GM18507 (cell line): Measurements from ENCODE around the gene ASB15.

Source experiments
- DNase-seq: peaks from one replicate; pipeline ENCODE4 v3.0.0; 2011; ENCODE audit warnings: low read depth; ENCODE audit not compliant: insufficient read length; ENCODE audit errors: extremely low spot score
- FAIRE-seq: peaks from 2 replicates; lab custom pipeline; 2011; peaks lifted over from hg19 to GRCh38; lab: Jason Lieb, UNC

The ASB15 gene

DNA sequence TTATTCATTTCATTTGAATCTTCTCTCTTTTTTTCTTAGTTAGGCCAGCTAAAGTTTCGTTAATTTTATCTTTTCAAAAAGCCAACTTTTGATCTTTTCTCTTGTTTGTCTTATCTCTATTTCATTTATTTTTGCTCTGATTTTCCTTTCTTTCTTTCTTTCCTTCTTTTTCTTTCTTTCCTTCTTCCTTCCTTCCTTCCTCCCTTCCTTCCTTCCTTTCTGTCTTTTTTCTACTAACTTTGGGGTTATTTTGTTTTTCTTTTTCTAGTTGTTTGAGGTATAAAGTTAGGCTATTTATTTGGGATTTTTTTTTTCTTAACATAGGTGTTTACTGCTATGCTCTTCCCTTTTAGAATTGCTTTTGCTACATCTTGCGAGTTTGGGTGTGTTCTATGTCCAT is 13.2 kb upstream of the ASB15 start:
- FAIRE-seq (no peak), DNase-seq (no peak)

GRCh38 chr7:123594813-123595241 is 6.8 kb upstream of the ASB15 start:
- DNase-seq: no peak
- FAIRE-seq: no peak

DNA sequence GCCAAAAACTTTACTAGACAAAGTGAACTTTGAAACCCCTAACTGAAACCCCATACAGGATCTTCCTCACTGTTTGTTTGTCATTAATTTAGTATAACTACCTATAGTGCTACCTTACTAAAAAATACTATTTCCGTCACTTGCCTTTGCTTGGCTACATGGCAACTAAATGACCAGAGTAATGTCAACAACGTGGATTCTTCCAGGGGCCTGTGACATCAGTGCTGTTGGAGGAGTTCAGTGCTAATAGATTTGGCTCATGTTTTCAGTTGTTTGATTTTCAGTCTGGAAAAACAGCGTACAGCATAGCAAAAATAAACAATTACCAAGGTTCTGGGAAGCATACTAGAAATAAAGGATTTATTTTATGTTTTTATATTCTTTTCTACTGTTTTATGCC is 3.0 kb upstream of the ASB15 start:
- DNase-seq (no peak), FAIRE-seq (no peak)

GRCh38 chr7:123599766-123600165 is 1.9 kb upstream of the ASB15 start:
- no peak for FAIRE-seq
- no peak for DNase-seq

DNA sequence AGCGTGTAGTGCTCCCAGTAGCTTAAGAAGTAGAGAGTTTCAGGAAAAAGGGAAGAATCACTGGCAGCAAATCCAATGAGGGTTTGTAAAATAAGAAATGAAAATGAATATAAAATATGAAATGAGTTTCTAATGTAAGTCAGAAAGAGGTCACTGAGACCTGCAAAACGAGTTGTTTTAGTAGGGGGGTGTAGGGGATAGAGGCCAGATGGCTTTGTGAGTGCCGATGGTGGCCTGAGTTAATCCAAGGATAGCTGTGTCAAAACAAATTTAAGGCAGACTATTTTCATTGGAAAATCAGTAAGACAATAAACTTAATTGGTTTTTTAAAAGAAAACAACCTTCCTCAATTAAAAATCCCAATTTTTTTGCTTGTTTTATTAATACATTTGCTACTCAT is 745 bp upstream of the ASB15 start:
- FAIRE-seq: no peak
- no peak for DNase-seq

DNA sequence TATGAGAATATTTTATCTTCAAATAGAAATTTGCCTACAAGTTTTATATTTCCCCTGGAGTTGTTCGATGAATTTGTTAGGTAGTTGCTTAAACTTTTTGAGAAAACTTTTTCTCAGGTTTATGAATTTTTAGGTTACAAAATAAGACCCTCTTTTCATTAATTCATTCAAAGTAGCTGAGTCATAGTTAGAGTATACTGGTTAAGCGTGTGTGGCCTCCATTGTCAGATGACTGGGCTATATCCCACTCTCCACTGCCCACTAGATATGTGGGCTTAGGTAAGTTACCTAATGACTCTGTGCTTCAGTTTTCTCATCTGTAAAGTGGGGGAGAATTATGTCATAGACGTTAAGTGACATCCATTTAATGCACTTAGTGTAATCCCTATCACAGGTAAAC is 1.0 kb downstream of the ASB15 start:
- no peak for FAIRE-seq
- no peak for DNase-seq

- FAIRE-seq (no peak), DNase-seq (no peak)
Measured at GRCh38 chr7:123604739-123605138, 3.1 kb downstream of the ASB15 start.

GRCh38 chr7:123607423-123607975 is 5.9 kb downstream of the ASB15 start:
- no peak for DNase-seq
- no peak for FAIRE-seq

GRCh38 chr7:123608991-123609882 is 7.6 kb downstream of the ASB15 start:
- DNase-seq (no peak), FAIRE-seq (no peak)

DNA sequence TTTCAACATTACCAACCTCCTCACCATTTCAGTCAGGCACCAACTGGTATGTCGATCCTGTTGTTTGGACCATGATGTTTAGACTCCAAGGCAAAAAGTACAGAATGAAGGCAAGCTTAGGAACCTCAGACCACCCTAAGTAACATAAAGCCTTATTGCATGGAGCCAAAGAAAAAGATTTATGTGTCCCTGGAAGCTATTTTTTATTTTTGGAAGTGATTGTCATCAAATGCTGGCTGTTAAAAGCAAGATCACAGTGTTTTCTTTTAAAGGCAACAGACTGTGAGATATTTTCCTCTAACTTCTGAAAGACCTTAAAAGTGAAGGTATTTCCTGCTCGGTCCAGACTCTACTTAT is 8.2 kb downstream of the ASB15 start:
- FAIRE-seq: no peak

GRCh38 chr7:123612024-123612423 is 10.4 kb downstream of the ASB15 start:
- no peak for DNase-seq
- no peak for FAIRE-seq

More for the DNA sequence above, 8.2 kb downstream of the ASB15 start:
- no peak for DNase-seq

DNA sequence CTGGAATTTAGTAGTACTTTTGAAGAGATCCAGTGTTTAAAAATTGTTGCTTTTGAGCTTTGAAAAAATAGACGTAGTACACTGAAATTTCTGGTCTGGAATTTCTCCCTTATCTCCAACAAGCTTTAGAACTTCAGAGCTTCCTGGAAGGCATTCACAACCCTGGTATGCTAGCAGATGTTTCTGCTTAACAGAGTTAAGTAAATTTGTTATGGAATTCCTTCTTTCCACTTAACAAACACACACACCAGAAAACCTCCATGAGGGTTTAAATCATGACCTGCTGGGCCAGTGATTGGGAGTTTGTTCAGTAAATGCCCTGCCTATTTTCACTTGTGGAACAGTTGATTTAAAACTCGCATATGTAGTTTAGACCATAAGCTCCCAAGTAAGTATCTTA is 13.7 kb downstream of the ASB15 start:
- FAIRE-seq (no peak), DNase-seq (no peak)

DNA sequence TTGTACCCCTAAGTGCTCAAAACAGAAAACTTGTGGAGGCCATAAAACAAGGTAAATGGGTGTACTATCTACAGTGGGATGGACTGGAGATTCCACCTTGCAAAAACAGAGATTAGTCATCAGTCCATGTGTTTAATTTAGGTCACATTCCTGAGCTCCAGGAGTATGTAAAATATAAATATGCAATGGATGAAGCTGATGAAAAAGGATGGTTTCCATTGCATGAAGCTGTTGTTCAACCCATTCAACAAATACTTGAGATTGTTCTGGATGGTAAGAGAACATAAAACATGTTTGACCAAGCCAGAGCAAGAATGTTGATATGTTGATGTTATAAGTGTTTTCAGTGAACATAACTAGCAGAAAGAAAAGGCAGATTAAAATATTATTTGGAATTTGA is 14.6 kb downstream of the ASB15 start:
- DNase-seq (no peak), FAIRE-seq (no peak)

GRCh38 chr7:123621707-123622106 is 20.1 kb downstream of the ASB15 start:
- no peak for FAIRE-seq
- DNase-seq: no peak

GRCh38 chr7:123622660-123623386 is 21.2 kb downstream of the ASB15 start:
- DNase-seq: no peak
- no peak for FAIRE-seq

DNA sequence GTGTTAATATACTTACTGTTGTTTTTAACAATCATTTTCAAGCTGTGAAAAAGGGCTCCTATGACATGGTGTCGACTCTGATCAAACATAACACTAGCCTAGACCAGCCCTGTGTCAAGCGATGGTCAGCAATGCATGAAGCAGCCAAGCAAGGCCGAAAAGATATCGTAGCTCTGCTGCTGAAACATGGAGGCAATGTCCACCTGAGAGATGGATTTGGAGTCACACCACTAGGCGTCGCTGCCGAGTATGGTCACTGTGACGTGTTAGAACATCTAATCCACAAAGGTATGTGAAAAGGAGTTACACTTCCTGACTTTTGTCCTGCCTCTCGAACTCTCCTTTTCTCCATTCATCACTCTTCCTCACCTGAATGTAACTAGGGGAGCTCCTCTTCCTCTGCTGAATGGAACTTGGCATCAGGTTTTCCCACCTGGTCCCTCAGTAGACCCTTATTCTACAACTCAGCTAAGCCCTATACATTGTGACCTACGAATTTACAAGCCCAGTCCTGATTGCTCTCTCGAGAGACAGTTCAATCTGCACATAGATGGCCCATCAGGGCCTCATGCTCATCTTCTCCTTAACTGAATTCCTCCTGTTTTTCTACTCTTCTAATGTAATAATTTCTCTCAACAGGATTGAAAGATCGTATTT is 23.0 kb downstream of the ASB15 start:
- FAIRE-seq: peak; percentile 77

GRCh38 chr7:123625254-123625653 is 23.6 kb downstream of the ASB15 start:
- FAIRE-seq: no peak

More for the DNA sequence above, 23.0 kb downstream of the ASB15 start:
- DNase-seq: peak; percentile 32

DNA sequence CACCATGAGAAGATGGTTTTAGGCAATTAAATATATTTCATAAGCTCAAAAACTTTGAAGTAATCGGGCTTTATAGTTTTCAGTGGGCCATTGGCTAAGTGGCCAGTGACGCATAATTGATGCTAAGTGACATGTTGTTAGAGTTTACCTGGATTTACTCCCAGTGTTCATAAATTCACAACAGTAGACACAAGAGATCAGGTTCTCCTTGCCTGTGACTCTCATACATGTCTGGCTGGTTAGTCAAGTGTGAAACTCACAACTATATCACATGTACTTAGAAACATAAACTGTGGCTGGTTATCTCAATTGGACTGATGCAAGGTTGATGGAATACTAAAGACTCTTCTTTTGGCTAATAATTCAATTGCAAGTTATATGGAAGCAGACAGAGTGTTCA is 26.2 kb downstream of the ASB15 start:
- no peak for FAIRE-seq
- no peak for DNase-seq

More at GRCh38 chr7:123625254-123625653, 23.6 kb downstream of the ASB15 start:
- no peak for DNase-seq

- FAIRE-seq (no peak), DNase-seq (no peak)
Measured at GRCh38 chr7:123628829-123629228, 27.2 kb downstream of the ASB15 start.

DNA sequence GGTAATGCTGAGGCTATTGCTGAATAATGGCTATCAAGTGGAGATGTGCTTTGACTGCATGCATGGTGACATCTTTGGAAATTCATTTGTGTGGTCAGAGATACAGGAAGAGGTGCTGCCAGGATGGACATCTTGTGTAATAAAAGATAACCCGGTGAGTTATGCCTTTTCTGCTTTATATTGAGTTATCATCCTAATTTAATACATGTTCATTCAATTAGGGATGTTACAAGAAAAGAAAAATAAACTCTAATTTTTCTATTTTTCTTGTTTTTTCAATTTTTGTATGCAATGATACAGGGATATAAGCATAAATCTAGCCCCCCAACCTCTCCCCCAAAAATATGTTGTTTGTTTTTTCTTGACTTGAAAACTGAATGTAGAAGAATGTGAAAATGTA is 27.7 kb downstream of the ASB15 start:
- no peak for DNase-seq
- no peak for FAIRE-seq
